Duodenal mucosa (tissue), 2 donors: ENCODE results near the gene SLC29A2.

ENCODE experiments used
- H3K27ac ChIP-seq: one replicate; pipeline ENCODE4 v1.7.0; 2013; ENCODE audit warnings: low read depth, low read length
- H3K27me3 ChIP-seq, 2 donors: one replicate each; pipeline ENCODE4 v1.7.0; 2013; ENCODE audit warnings: low read length in 2 of 2, control low read depth in 1 of 2; ENCODE audit not compliant: insufficient read depth in 2 of 2, control insufficient read depth in 1 of 2
- H3K36me3 ChIP-seq, 2 donors: one replicate each; pipeline ENCODE4 v1.7.0; 2013; ENCODE audit warnings: low read length in 2 of 2, control low read depth in 1 of 2; ENCODE audit not compliant: insufficient read depth in 2 of 2, control insufficient read depth in 1 of 2
- H3K4me1 ChIP-seq, 2 donors: one replicate each; pipeline ENCODE4 v1.7.0; 2013; ENCODE audit warnings: low read length in 2 of 2, control low read depth in 1 of 2; ENCODE audit not compliant: insufficient read depth in 2 of 2, control insufficient read depth in 1 of 2
- H3K4me3 ChIP-seq, 2 donors: one replicate each; pipeline ENCODE4 v1.7.0; 2013; ENCODE audit warnings: low read length in 2 of 2, low read depth in 1 of 2
- H3K9ac ChIP-seq, 2 donors: one replicate each; pipeline ENCODE4 v1.7.0; 2013; ENCODE audit warnings: low read length in 2 of 2, low read depth in 1 of 2
- H3K9me3 ChIP-seq, 2 donors: one replicate each; pipeline ENCODE4 v1.7.0; 2013; ENCODE audit warnings: low read length in 2 of 2, control low read depth in 1 of 2; ENCODE audit not compliant: control insufficient read depth in 1 of 2

Gene SLC29A2

GRCh38 chr11:66347425-66348276 lies 23.9 kb downstream of the SLC29A2 start, which contains the start of gene B4GAT1:
Gene B4GAT1 (minus strand): TSS chr11:66347629. CDS start chr11:66347545, 84 bp downstream.
- H3K27ac ChIP-seq, result peak within 1 kb of the TSS; percentile 87
- peaks cover 0 to 5% of the 10 kb centered on the region in 2 donors for H3K36me3 ChIP-seq
- peak within 1 kb of the TSS; percentile 97 to 98 for H3K4me3 ChIP-seq
- peaks cover 33 to 43% of the 10 kb centered on the region in 2 donors for H3K4me1 ChIP-seq
- peak within 1 kb of the TSS; percentile 99 to 100 for H3K9ac ChIP-seq
- no peaks in the 10 kb centered on the region for H3K9me3 ChIP-seq
- no peaks in the 10 kb centered on the region for H3K27me3 ChIP-seq

DNA sequence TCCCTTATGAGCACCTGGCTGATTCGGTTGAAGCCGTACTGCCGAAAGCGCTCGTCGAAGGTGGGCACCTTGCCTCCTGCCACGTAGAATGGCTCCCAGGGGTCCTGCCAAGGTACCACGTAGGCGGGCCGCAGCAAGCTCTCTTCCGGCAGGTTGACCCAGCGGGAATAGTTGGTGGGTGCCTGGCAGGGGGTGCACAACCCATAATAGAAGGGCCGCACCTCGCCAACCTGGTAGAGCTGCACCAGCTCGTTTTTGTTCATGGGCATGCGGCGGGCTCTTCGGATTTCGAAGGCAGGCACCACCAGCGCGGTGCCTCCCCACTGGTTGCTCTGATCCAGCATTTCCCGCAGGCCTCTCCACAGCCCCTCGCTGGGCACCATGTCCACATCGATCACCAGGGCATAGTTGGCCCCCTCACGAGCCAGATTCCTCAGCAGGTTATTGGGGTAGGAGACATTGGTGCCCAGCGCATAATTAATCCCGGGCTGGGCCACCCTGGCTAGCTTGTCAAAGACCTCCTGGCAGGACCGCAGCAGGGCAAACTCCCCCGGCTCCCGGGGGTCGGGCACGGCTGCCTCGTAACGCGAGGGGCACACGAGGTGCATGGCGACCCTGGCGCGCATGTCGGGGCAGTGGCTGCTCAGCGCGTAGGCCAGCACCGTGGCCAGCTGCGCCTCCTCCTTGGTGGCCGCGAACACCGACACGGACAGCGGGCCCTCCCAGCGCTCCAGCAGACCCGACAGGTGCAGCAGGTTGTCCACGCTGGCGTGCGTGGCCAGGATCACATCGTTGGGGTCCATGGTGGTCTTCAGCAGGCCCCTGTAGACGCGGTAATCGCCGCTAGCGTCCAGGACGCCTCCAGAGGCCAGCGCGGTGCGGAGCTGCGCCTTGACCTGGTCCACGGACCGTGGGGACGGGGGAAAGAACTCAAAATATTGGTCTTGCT lies 24.8 kb downstream of the SLC29A2 start:
- Histone ChIP-seq H3K9ac (peak overlapping the region; percentile 99 to 100), H3K4me3 (peak overlapping the region; percentile 97 to 98), H3K27me3 (no peaks in the 10 kb centered on the region), H3K36me3 (peaks cover 7 to 9% of the 10 kb centered on the region in 2 donors), H3K9me3 (no peaks in the 10 kb centered on the region), H3K27ac (peak overlapping the region; percentile 87), H3K4me1 (peaks cover 33 to 43% of the 10 kb centered on the region in 2 donors)

- Histone ChIP-seq H3K36me3 (peaks cover 18 to 21% of the 10 kb centered on the region in 2 donors), H3K4me1 (peaks cover 33 to 43% of the 10 kb centered on the region in 2 donors), H3K9me3 (no peaks in the 10 kb centered on the region), H3K27me3 (no peaks in the 10 kb centered on the region), H3K4me3 (peak overlapping the region; percentile 97 to 98), H3K9ac (peak overlapping the region; percentile 99 to 100), H3K27ac (peak overlapping the region; percentile 36)
Observed at GRCh38 chr11:66345316-66345649, 26.3 kb downstream of the SLC29A2 start.

DNA sequence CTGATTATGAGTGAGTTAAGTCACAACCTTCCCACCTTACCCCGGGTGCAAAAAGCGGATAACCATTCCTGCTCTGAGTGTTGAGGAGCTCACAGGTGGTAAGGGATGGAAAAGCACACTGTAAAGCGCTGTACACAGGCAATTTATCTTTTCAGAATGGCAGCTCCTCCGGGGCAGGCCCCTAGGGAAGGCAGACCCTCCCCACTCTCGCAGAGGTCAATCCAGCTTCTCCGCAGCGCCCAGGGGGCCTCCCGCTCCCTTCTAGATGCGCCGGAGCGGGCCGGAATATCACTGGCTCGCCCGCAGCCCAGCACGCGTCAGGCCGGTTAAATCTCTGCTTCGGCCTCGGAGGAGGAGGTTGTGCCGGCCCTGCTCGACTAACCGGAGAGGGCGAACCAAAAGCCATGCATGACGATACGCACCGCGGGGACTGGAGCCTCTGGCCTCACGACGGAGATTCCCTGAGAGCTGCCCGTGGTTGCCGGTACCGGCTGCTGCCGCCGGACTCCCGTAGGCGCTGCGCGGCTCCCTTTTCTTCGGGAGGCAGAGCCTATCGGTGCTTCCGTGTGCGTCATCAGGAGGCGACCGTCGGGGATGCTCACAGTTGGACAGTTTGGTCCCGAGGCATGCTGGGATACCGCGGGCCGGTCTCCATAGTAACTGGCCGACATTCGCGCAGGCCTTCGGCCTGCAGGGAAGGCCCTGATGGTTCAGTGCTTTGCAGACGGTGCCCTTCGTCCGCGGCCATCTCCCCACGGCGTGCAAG lies 26.8 kb downstream of the SLC29A2 start, which contains the start of gene BRMS1:
Gene BRMS1, minus strand, starts transcription at position 555 of the 766 bp plus-strand sequence. CDS start 2,870 bp downstream, outside the sequence.
- Histone ChIP-seq H3K4me1 (peaks cover 33 to 43% of the 10 kb centered on the region in 2 donors), H3K27ac (peak within 1 kb of the TSS; percentile 45), H3K27me3 (no peaks in the 10 kb centered on the region), H3K9me3 (no peaks in the 10 kb centered on the region), H3K9ac (peak within 1 kb of the TSS; percentile 99 to 100), H3K36me3 (peaks cover 18 to 27% of the 10 kb centered on the region in 2 donors), H3K4me3 (peak within 1 kb of the TSS; percentile 97 to 98)

DNA sequence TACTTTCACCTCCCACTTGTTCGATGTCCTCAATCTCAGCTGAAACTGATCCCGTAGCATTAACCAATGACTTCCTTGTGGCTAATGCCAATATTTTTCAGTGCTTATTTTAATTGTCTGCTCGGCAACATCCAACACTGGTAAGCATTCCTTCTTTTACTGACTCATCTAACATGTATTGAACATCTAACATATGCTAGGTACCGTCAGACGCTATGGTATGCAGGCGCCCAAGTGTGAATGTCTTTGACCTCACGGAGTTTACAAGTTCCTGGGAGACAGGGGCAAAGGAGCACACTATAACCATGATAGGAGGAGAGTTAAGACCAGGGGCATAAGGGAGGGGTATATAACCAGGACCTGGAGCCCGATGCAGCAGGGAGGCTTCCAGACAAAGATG lies 28.4 kb downstream of the SLC29A2 start:
- no peak overlapping the region for H3K4me3 ChIP-seq
- no peaks in the 10 kb centered on the region for H3K27me3 ChIP-seq
- no peaks in the 10 kb centered on the region for H3K9me3 ChIP-seq
- H3K9ac ChIP-seq, result no peak overlapping the region
- no peak overlapping the region for H3K27ac ChIP-seq
- H3K4me1 ChIP-seq, result peaks cover 33 to 36% of the 10 kb centered on the region in 2 donors
- H3K36me3 ChIP-seq, result peaks cover 27 to 41% of the 10 kb centered on the region in 2 donors

- H3K27me3 ChIP-seq, result no peaks in the 10 kb centered on the region
- no peak overlapping the region for H3K4me3 ChIP-seq
- peaks cover 27 to 49% of the 10 kb centered on the region in 2 donors for H3K36me3 ChIP-seq
- H3K9me3 ChIP-seq, result no peaks in the 10 kb centered on the region
- H3K9ac ChIP-seq, result no peak overlapping the region
- H3K27ac ChIP-seq, result no peak overlapping the region
- peaks cover 33 to 36% of the 10 kb centered on the region in 2 donors for H3K4me1 ChIP-seq
Observed at GRCh38 chr11:66341502-66342126, 29.9 kb downstream of the SLC29A2 start.

- peaks cover 32 to 33% of the 10 kb centered on the region in 2 donors for H3K4me1 ChIP-seq
- peaks cover 27 to 49% of the 10 kb centered on the region in 2 donors for H3K36me3 ChIP-seq
- H3K27me3 ChIP-seq, result no peaks in the 10 kb centered on the region
- no peak overlapping the region for H3K4me3 ChIP-seq
- no peak overlapping the region for H3K27ac ChIP-seq
- H3K9me3 ChIP-seq, result no peaks in the 10 kb centered on the region
- no peak overlapping the region for H3K9ac ChIP-seq
Observed at GRCh38 chr11:66340596-66341501, 30.7 kb downstream of the SLC29A2 start.

DNA sequence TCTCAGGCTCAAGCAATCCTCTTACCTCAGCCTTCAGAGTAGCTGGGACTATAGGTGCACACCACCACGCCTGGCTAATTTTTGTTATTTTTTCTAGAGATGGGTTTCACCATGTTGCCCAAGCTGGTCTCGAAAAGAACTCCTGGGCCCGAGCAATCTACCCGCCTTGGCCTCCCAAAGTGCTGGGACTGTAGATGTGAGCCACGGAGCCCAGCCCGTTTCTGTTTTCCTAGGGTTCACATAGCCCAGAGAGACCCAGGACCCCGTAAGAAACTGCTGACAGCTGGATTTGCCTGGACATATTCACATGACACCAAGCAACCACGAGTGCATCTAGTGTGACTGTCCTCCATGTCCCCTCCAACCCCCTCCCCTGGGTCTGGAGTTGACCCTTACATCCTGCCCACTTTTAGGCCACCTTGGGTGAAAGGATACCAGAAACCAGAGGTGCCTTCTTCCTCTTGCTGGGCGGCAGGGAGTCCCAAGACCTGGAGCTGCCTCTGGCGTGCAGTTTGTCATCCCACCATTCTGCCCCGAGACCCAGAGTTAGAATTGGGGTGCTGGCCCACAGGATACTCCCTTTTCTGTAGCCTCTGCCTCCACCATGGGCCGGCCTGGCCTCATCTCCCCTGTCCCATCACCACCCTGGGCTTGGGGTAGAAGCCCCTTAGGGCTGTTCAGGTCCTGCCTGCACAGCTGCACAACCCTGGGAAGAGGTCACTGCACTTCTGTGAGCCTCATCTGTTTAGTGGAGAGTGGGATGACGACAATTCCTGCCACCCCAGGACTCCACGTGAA lies 31.7 kb downstream of the SLC29A2 start:
- peaks cover 32% of the 10 kb centered on the region in 2 donors for H3K4me1 ChIP-seq
- no peaks in the 10 kb centered on the region for H3K27me3 ChIP-seq
- H3K36me3 ChIP-seq, result peaks cover 27 to 49% of the 10 kb centered on the region in 2 donors
- no peak overlapping the region for H3K9ac ChIP-seq
- no peak overlapping the region for H3K4me3 ChIP-seq
- H3K9me3 ChIP-seq, result no peaks in the 10 kb centered on the region
- no peak overlapping the region for H3K27ac ChIP-seq
